NCI-H510A (cell line): Measurements from ENCODE around the gene MYZAP.
A peak's percentile ranks its signal among the peaks of the same experiment; 100 is the strongest.

Experiments
- DNase-seq: peaks from one replicate; lab custom pipeline; 2025; lab: John Stamatoyannopoulos, UW

The MYZAP gene

DNA sequence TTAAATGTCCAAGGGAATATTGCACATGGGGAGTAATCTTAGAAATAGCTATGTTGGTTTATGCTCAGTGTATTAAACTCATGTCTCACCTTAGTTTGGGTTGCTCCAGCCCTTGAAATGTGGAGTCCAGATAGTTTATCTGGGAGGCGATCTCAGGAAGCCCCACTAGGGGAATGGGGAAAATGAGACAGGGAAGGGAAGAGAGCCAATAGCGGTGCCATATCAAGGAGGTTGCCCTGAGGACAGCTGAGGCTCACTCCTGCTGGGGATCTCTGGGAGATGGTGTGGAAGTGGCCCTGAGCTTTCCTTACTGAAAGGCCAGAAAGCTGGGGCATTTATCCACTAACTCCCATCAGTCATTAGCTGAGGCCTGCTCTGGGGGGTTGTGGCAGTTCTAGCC, 71.6 kb downstream of the MYZAP start:
- DNase-seq: no peak

DNA sequence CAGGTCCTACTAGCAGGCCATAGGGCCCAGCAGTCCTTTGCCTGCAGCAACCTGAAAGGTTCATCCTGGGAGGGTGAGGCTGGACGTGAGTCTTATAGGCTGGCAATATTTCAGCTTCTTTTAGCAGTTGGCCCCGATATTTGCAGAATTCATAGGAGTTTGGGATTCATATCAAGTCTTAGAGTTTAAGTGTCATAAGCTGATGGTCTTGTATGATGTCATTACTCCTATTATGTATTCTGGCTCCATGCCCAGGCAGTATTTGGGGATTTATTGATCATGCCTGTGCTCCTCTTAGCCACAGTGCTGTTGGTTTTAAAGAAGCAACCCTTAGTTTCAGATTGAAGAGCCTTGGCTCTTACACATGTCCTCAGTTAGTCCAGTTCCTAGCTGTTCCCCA, 73.5 kb downstream of the MYZAP start:
- DNase-seq: no peak

DNA sequence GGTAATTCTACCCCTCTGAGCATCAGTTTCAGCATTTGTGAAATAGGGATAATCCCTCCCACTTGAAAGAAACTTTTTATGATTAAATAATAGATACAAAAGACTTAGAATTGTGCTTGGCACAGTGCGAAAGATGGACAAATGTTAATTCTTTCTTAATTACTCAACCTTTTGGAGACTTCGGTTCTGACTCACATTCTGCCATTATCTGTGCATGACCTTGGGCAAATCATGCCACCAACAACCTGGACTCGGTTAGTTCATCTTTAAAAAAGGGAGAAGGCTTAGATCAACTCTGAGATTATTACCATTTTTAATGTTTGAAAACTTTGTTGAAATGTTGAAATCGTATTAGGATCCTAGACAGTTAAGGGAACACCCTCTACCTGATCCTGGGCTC, 74.2 kb downstream of the MYZAP start:
- DNase-seq: no peak

DNA sequence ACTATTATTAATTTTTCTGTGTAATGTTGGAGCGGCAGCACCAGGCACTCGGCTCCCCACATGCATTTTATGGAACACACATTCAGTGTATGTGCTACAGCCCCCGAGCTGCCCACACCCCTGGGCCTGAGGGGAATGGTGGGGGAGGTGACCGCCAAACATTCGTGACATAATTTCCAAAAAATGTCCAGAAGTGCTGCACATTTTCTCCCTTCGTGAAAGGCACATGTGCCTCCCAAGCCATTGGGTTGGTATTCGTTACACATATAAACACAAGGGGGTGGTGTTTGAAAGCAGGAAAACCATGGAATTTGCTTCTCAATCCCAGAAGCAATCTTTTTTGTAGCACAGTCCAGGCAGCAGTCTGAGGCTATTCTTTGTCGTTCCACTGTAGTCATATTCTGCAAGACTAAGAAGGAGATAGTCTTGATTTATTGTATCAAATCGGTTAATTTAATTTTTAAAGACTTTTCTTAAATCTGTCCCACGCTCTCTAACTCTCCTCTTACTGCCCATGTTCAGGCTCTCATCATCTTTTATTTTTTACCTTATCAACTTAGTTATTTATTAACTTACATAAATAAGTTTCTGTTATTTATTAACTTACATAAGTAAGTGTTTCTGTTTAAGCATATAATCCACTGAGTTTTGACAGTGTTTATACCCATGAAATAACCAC, 75.6 kb downstream of the MYZAP start:
- no peak for DNase-seq

DNA sequence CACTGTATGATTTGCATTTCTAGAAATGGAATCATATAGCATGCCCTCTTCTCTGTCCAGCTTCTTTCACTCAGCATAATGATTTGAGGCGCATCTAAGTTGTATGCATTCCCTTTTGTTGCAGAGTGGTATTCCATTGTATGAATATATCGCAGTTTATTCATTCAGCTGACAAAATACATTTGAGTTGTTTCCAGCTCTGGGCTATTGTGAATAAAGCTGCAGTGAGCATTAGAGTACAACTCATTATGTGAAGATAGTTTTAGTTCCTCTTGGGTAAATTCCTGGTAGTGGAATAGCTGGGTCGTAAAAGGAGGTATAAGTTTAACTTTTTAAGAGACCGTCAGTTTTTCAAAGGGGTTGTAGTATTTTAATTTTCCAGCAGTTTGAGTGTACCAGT, 76.3 kb downstream of the MYZAP start:
- no peak for DNase-seq

DNA sequence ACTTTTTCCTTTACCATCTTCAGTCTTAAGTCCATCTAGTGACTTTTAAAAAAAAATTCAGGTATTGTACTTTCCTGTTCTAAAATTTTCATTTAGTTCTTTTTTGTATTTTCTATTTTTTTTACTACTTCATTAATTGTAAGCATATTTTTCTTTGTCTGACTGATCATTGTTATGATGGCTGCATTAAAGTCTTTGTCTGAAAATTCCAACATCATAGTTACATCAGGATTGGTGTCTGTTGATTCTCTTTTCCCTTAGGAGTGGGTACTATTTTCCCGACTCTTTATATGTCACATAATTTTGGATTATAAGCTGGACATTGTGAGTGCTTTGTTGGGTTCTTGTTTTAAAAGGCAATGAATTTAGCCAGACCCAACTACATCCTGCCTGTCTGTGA, 79.9 kb downstream of the MYZAP start:
- no peak for DNase-seq

DNA sequence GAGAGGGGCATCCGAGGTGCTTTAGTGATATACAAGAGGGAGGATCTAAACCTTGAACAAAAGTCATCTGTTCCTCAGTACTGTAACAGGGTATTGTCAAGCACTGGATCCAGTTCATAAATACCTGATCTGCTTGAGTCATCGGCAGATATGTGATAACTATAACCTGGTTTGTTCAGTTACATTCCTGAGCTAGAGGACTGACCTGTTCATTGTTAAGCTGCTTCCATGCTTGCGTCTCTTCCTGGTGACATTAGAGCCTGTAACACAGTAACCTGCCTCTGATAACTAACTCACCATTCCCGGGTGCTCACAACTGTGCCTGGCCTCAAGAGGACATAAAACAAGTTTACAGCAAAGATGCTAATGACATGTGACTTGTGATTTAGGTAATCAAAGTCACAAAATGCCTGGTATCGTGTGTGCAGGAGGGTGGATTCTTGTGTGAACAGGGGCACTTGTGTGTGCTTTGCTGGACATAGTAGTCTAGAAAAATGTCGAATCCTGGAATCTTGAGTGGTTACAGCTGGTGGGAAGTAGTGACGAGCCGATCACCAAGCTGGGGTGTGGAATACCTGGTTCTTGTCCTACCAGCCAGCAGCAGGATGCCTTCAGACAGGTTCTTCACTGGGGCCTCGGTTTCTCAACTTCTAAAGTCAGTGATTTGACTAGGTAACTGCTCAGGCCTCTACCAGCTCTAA, 83.9 kb downstream of the MYZAP start:
- no peak for DNase-seq

DNA sequence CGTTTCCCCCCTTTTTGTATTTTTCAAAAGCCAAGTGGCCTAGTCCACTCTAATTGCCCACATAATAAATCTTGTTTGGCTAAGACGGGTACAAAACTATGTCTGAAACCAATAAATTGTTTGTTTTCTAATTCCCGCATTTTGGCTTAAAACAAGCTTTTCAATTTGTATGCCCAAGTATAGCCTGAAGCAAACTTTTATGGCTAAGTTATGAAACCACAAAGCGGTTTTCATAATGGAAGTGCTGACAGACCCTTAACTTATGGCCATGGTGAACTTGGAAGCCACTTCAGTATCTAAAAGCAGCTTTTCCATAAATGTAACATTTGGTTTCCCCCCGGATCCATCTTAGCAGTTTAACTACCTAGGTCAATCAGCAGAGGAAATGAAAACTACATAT, 84.9 kb downstream of the MYZAP start:
- no peak for DNase-seq

DNA sequence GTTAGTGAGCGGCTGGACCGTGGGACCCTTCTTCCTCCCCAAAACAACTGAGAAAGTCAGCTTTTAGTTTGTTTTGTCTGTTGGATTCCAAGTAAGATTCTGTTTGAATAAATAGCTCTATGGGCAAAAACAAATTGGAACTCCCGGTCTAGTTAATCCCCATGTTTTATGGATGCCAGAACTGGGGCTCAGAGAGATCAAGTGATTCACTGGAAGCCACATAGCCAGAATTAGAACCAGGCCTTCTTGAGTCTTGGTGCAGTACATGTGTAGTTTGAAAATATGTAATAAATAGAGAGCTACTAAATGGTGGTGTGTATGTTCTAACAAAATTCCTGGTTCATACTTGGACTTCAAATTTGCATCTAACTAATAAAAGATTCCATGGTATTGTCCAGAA, 85.5 kb downstream of the MYZAP start:
- no peak for DNase-seq

DNA sequence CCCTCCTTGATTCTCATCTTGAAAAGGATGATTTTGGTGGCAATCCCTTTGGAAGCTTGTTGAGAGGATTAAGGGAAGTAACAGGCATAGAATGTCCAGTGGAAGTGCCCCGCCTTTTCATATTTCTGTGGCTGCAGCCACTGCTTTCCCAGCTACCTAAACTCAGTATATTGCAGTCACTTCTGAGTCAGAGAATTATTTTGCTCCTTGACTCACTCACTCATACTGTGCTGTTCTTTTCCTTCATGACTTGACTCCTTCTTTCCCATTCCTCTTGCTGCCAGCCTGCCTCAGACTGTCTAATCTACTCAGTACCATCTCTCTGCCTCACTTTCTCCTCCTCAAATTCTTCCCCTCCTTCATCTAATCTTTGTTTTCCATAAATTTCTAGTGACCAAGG, 88.3 kb downstream of the MYZAP start:
- no peak for DNase-seq

DNA sequence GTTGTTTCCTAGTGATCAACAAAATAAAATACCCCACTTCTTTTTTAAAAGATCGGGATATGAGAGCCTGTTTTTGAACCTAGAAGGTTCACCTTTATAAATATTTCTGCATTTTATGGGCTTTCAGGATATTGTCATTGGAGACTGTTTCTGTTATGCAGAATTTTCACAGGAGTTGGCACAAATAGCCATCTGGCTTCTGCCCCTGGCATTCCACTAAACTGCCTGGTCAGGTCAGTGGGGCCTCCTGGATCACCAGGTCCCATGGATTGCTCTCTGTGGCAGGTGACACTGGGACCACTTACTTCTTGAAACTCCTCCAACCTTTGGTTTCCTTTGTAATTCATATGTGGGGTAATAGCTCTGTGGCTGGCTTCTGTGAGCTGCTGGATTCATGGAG, 89.3 kb downstream of the MYZAP start:
- DNase-seq: no peak

DNA sequence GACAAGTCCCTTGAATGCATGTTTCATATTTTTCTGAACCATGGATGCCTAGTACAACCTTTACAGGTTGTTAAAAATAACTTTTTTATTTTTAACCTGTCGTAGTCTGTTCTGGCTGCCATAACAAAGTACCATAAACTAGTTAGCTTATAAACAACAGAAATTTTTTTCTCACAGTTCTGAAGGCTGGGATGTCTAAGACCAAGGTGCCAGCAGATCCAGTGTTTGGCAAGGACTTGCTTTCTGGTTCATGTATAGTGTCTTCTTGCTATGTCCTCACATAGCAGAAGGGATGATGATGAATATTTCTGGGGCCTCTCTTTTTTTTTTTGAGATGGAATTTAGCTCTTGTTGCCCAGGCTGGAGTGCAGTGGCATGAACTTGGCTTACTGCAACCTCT, 91.8 kb downstream of the MYZAP start:
- DNase-seq: no peak

DNA sequence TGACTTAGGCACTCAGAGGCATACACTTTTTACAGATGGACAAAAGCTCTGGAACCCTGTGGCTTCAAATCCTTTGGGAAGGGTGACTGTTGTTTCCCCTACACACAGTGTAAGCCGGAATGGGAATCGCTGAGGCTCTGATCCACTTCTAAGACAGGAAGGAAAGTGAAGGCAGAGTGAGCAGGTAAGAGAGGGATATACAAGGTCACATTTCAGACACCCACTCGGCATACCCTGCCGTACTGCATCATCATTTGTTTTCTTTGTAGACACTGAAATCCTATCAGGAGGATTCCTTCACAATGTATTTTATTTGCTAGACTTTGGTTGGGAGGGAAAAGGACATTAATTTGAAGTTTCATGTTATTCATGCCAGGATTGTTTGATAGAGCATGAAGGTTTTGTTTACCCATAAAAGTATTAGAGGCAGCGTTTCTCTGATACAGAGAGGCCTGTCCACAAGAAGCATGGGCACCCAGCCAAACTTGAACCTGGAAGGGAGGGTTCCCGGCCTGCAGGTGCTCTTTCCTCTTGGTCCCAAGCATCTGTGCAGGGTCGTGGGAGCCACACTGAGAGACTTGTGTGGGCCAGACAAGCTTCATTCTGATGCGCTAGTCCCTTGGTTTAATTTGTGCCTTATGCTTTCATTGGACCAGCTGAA, 92.9 kb downstream of the MYZAP start:
- DNase-seq: peak; percentile 16

DNA sequence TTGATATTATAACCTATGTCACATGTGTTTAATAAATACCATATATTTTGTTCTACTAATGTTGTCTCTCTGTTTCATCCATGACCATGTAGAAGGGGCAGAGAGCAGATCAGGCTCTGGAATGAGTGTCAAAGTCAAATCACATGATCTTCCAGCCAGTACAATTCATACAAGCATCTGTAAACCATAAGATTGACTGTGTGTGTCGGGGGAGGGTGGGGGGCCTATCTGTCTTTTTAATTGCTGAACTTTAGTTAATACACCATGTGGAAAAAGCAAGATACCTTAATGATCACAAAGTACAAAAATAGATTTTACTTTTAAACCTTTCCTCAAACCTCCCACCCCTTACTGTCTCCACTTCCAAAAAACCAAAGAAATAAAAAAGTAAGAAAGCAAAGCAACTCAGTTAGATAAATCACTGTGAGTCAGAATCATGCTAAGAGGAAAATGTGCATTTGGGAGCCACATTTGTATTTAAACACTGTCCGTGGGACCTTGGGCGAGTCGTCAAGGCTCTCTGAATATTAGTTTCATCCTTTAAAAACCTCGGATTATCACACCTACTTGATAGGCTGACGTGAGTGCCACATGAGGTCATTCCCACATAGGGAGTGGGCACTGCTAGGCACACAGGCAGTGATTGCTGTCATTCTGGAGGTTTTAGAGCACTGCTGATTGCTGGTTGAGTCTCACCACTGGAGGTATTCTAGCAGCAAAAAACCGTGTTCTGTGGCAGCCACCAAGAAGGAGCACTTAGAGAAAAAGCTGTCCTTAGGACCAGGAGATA, 93.8 kb downstream of the MYZAP start:
- DNase-seq: no peak

DNA sequence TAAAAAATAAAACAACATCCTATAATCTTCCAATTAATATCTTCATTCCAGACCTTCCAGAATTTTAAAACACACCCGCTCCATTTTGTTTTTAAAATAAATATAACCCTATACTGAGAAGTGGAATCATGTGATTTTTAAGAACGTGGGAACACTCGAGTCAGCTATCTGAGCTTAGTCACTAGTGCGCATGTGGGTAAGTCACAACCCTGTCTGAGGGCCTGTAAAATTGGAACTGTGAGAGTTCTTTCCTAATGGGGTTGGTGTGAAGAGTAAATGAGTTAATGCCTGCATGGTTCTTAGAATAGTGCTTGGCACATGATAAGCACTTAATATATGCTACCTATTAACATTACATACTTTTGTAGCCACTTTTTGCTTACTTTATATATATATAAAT, 95.0 kb downstream of the MYZAP start:
- no peak for DNase-seq

DNA sequence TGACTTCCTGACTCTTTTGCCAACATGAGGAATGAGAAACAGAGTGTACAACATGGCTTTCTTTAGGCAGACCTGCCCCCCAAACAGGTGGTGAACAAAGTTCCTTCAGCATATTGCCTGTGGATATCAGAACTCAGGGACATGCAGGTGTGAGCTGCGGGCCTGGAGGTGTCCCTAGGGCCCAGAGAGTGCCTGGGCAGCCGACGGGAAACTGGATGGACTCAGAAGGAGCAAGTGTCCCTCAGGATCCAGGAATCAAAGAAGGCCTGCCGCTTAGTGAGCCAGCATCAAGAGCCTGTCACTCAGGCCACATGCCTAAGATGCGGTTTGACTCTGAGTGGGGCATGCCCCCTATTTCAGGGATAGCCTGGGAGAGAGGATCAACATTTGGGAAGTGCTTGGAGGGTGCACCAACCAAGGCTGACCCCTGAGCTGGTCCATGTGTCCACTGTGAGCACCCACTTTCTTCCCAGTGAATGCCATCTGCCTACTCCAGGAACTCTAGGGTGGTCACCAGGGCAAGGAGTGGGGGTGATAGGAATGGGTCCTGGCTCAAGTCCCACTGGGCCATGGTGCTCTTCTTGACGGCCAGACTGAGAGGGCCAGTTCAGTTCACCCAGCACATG, 98.8 kb downstream of the MYZAP start:
- DNase-seq: no peak

DNA sequence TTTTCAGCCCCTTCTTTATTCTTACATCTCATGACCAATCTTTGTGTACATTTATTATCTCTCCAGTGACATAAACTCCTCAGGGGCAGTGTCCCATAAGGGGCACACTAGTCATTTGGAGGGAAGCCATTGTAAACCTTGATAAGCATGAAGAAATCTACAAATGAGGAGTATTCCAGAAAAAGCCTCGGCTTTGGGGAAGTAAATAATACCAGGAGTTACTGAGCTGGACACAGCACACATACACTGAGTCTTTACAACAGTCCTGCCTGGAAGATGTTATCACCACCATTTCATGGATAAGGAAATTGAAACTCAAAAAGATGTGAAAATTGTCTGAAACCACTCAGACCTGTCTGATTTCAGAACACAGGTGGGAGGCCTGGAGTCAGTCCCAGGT, 99.4 kb downstream of the MYZAP start:
- DNase-seq: no peak

DNA sequence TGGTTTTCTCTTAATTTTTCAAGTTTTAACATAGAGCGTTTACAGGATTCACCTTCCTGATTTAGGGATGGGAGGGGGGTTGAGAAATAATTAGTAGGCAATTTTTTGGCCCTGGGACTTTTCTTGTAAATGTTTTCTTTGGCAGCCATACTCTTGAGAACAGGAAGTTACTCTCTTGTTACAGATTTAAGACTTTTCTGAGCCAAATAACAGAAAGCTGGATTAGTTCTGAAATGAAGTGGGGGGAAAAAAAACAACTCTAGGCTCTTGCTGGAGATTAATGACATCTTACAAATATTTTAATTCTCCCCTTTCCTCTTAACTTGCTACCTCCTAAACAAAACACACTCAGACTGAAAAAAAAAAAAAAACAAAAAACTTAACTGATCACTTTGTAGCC, 101.0 kb downstream of the MYZAP start:
- DNase-seq: no peak

DNA sequence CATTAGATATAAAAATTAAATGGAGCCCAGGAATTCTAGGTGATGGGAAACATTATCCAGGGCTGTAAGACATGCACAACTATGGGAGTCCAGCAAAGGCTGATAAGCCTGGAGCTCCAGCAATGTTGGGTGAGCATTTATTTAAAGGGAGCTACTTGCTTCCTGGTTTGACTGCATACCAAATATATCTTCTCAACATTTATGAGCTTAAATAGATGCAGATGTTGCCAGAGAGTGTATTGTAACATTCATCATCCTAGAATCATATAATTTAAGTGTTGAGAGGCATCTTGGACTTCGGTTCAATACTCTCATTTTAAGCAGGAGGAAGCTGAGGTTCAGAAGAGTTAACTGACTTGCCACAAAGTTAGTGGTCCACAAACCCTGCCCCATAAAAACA, 102.6 kb downstream of the MYZAP start:
- DNase-seq: no peak

DNA sequence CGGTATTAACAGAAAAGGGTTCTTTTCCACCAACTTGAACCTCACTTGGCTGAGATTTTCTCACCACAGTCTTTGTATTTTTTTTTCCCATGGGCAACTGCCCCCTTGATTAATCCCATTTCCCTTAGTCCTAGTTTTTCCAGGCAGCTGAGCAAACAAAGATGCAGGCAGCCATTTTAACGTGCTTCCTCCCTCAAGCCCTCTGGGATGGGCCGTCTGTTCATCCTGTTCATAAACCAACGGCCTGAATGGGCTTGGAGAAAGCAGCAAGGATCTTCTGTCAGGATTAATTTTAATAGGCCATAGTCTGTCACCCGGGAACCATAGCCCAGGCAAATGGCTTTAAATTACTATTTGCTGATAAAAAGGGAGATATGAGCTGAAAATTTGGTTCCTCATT, 104.4 kb downstream of the MYZAP start:
- DNase-seq: no peak

DNA sequence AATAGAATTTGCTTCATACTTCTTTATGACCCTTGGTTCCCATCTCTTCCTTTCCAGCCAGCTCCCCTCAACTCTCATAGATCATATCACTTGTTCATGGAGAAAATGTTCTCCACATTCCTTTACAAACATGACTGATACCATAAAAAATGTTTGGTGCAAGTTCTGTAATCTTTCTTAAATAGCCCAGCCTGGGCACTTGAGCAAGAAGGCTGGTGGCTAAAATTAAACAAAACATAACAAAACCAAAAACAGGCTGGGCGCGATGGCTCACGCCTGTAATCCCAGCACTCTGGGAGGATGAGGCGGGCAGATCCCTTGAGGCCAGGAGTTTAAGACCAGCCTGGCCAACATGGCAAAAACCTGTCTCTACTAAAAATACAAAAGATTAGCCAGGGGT, 105.9 kb downstream of the MYZAP start:
- no peak for DNase-seq

DNA sequence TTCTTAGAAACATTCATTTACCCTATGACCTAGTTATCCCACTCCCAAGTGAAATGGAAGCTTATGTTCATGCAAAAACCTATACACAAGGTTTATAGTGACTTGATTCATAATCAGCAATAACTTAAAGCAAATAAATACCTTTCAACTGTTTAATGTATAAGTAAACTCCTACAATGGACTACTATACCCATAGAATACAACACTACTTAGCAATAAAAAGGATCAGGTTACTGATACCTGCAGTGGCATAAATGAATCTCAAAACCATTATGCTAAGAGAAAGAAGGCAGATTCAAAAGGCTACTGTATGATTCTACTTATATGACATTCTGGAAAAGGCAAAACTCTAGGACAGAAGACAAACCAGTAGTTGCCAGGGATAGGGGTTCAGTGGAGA, 106.5 kb downstream of the MYZAP start:
- no peak for DNase-seq
